Smooth muscle cell (in vitro differentiated cells): ENCODE data around the gene GPRC5C. TPM values are rescaled to one million over a fixed set of nuclear protein-coding genes. Genes with fewer than 3 reads are reported as not detected.

Source experiments
- DNase-seq: peaks from one replicate; lab custom pipeline; 2025; ENCODE audit not compliant: unreplicated experiment; lab: John Stamatoyannopoulos, UW
- H2AFZ ChIP-seq: fragments of 200-600 bp; sonication (generic); 2 replicates; pipeline ENCODE4 v1.6.0; 2016; ENCODE audit warnings: antibody characterized with exemption, low read depth, mild to moderate bottlenecking
- H3F3A ChIP-seq: fragments of 200-600 bp; sonication (generic); 2 replicates; pipeline ENCODE4 v1.6.0; 2017; ENCODE audit warnings: antibody characterized with exemption, low read depth
- H3K27ac ChIP-seq: fragments of 200-600 bp; sonication (generic); 2 replicates; pipeline ENCODE4 v1.5.1; 2016; ENCODE audit warnings: low read depth, mild to moderate bottlenecking
- H3K27me3 ChIP-seq: fragments of 200-600 bp; sonication (generic); 2 replicates; pipeline ENCODE4 v1.6.1; 2016; ENCODE audit warnings: low read depth, mild to moderate bottlenecking
- H3K36me3 ChIP-seq: fragments of 200-600 bp; sonication (generic); 2 replicates; pipeline ENCODE4 v1.5.1; 2016; ENCODE audit warnings: low read depth
- H3K4me1 ChIP-seq: fragments of 200-600 bp; sonication (generic); 2 replicates; pipeline ENCODE4 v1.5.1; 2016; ENCODE audit warnings: low read depth
- H3K4me2 ChIP-seq: fragments of 200-600 bp; sonication (generic); 2 replicates; pipeline ENCODE4 v1.6.0; 2016; ENCODE audit warnings: mild to moderate bottlenecking
- H3K4me3 ChIP-seq: fragments of 200-600 bp; sonication (generic); 2 replicates; pipeline ENCODE4 v1.5.1; 2016; ENCODE audit warnings: mild to moderate bottlenecking
- H3K79me2 ChIP-seq: fragments of 200-600 bp; sonication (generic); 2 replicates; pipeline ENCODE4 v1.6.0; 2016; ENCODE audit warnings: low read depth, mild to moderate bottlenecking
- H3K9ac ChIP-seq: fragments of 200-600 bp; sonication (generic); 2 replicates; pipeline ENCODE4 v1.6.0; 2016; ENCODE audit warnings: low read depth
- H3K9me3 ChIP-seq: fragments of 200-600 bp; sonication (generic); replicated peaks from 2 replicates; pipeline ENCODE4 v1.5.1; 2016; ENCODE audit warnings: low read depth
- H4K20me1 ChIP-seq: fragments of 200-600 bp; sonication (generic); 2 replicates; pipeline ENCODE4 v1.6.0; 2016; ENCODE audit warnings: low read depth
- WGBS: methylation state at CpG from one replicate; pipeline ENCODE4 v1.1.7; 2016; ENCODE audit warnings: low lambda C conversion rate; 5-methylcytosine and 5-hydroxymethylcytosine counted together
- polyA plus RNA-seq: library from polyadenylated mRNA; unstranded; fragments of >200 nt; fragmentation: Nextera tagmentation; extraction: Ambion mirVana; gene quantifications from 2 replicates; pipeline ENCODE4 v1.2.1, GENCODE V29; 2016
- total RNA-seq: library from RNA; depleted of rRNA; stranded (reverse); fragments of >200 nt; gene quantifications from 2 replicates; pipeline ENCODE4 v1.2.3, GENCODE V29; 2014
- TF ChIP-seq, protein P1 (sequence below): fragments of 200-600 bp; sonication (generic); IDR thresholded peaks from 2 replicates; pipeline ENCODE4 v1.5.1; 2017; ENCODE audit warnings: borderline replicate concordance, mild to moderate bottlenecking, antibody characterized with exemption; ENCODE audit not compliant: insufficient read depth, poor library complexity, severe bottlenecking

GPRC5C gene
- total and polyA plus RNA-seq, 2 experiments from 2014 or later: 64.5 to 96.9 TPM

DNA sequence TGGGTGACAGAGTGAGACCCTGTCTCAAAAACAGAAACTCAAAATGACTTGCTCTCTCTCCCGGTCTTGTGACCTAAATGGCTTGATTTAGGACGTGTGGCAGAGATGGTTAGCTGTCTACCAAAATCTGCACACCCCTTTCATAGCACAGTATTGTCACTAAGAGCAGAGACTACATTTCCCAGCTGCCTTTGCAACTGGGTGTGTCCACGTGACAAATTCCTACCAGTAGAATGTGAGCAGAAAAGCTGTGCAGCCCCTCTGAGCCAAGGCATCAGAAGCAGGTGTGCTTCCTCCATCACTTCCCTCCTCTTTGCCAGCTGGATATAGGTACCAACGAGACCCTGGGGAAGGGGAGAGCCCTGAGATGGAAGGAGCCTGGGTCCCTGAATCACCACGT is 39.0 kb upstream of the GPRC5C start:
- Histone ChIP-seq H3K4me3 (no peak overlapping the region), H3K79me2 (no peaks in the 10 kb centered on the region), H3K36me3 (no peaks in the 10 kb centered on the region), H3K9me3 (no peaks in the 10 kb centered on the region), H4K20me1 (no peaks in the 10 kb centered on the region), H3K4me1 (peaks cover 6% of the 10 kb centered on the region), H3K4me2 (no peak overlapping the region), H3F3A (peaks cover 4% of the 10 kb centered on the region), H2AFZ (no peak overlapping the region), H3K27me3 (no peaks in the 10 kb centered on the region), H3K27ac (no peak overlapping the region), H3K9ac (no peak overlapping the region)
- WGBS: 63% methylated on average over 5 of the region's 5 CpGs
- DNase-seq: no peak
- TF ChIP-seq, protein P1, sequence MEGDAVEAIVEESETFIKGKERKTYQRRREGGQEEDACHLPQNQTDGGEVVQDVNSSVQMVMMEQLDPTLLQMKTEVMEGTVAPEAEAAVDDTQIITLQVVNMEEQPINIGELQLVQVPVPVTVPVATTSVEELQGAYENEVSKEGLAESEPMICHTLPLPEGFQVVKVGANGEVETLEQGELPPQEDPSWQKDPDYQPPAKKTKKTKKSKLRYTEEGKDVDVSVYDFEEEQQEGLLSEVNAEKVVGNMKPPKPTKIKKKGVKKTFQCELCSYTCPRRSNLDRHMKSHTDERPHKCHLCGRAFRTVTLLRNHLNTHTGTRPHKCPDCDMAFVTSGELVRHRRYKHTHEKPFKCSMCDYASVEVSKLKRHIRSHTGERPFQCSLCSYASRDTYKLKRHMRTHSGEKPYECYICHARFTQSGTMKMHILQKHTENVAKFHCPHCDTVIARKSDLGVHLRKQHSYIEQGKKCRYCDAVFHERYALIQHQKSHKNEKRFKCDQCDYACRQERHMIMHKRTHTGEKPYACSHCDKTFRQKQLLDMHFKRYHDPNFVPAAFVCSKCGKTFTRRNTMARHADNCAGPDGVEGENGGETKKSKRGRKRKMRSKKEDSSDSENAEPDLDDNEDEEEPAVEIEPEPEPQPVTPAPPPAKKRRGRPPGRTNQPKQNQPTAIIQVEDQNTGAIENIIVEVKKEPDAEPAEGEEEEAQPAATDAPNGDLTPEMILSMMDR: no peak

GRCh38 chr17:74393346-74393942 is 38.4 kb upstream of the GPRC5C start:
- no peaks in the 10 kb centered on the region for H4K20me1 ChIP-seq
- H3K79me2 ChIP-seq: no peaks in the 10 kb centered on the region
- H2AFZ ChIP-seq: no peak overlapping the region
- 62% methylated on average over 6 of the region's 6 CpGs for WGBS
- DNase-seq: no peak
- H3K9me3 ChIP-seq: no peaks in the 10 kb centered on the region
- H3F3A ChIP-seq: peaks cover 4% of the 10 kb centered on the region
- H3K4me2 ChIP-seq: no peak overlapping the region
- H3K27ac ChIP-seq: no peak overlapping the region
- peaks cover 5% of the 10 kb centered on the region for H3K4me1 ChIP-seq
- TF ChIP-seq, protein P1: no peak
- no peaks in the 10 kb centered on the region for H3K36me3 ChIP-seq
- no peak overlapping the region for H3K9ac ChIP-seq
- H3K27me3 ChIP-seq: no peaks in the 10 kb centered on the region
- H3K4me3 ChIP-seq: no peak overlapping the region

DNA sequence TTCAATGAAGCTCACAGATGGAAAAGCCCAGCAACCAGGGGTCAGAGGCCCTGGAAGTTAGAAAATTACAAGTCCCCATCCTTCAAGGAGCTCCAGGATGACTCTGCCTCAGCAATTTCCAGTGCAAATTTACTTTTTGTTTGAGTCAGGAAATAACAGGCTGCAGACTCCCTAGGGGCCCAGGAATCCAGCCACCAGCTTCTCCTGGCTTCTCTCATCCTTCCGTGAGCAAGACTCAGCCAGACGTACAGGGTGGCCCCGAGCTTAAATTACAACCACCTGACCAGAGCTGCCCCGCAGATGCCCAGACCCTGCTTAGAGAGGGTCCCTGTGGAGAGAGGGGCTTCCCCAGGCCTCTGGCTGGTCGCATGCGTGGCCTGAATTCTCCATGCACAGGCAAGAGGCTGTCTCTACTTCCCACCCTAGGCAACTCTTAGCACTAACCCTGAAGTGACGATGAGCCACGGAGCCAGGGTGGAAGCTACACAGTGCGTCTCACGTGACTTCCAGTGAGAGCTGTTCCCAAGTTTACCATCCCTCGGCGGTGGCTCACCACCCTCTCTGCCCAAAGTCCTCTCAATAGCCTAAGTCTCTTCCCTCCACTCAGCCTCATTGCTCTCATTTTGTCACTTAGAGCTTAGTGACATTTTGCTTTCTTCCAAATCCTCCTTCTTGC is 37.5 kb upstream of the GPRC5C start:
- no peak overlapping the region for H2AFZ ChIP-seq
- no peak overlapping the region for H3K4me2 ChIP-seq
- H3F3A ChIP-seq: peaks cover 4% of the 10 kb centered on the region
- H3K27me3 ChIP-seq: no peaks in the 10 kb centered on the region
- H3K27ac ChIP-seq: no peak overlapping the region
- H4K20me1 ChIP-seq: no peaks in the 10 kb centered on the region
- no peaks in the 10 kb centered on the region for H3K36me3 ChIP-seq
- 76% methylated on average over 12 of the region's 12 CpGs for WGBS
- TF ChIP-seq, protein P1: no peak
- no peak overlapping the region for H3K9ac ChIP-seq
- no peaks in the 10 kb centered on the region for H3K79me2 ChIP-seq
- DNase-seq: no peak
- H3K9me3 ChIP-seq: no peaks in the 10 kb centered on the region
- H3K4me1 ChIP-seq: peaks cover 5% of the 10 kb centered on the region
- H3K4me3 ChIP-seq: no peak overlapping the region

DNA sequence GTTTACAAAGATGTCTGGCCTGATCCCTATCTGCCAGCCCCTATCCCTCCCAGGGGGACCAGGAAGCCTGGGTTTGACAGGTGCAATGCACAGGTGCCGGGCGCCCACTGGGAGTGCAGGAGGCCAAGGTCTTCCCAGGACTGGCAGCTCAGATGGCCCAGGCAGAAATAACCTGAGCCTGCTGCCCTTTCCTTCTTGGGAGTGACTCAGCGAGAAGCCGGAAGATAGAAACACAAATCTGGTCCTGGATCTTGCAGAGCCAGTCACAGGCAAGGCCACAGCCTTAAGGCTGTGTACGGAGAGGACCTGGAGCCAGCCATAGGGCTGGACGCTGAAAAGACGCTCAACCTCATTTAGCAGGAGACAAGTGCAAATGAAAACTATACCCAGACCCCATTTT is 36.9 kb upstream of the GPRC5C start:
- no peak overlapping the region for H3K27ac ChIP-seq
- H3F3A ChIP-seq: peaks cover 4% of the 10 kb centered on the region
- H3K4me3 ChIP-seq: no peak overlapping the region
- no peaks in the 10 kb centered on the region for H3K9me3 ChIP-seq
- DNase-seq: no peak
- 59% methylated on average over 7 of the region's 7 CpGs for WGBS
- H3K27me3 ChIP-seq: no peaks in the 10 kb centered on the region
- H3K4me2 ChIP-seq: no peak overlapping the region
- H3K4me1 ChIP-seq: peaks cover 5% of the 10 kb centered on the region
- H3K9ac ChIP-seq: no peak overlapping the region
- no peaks in the 10 kb centered on the region for H3K79me2 ChIP-seq
- TF ChIP-seq, protein P1: no peak
- no peaks in the 10 kb centered on the region for H3K36me3 ChIP-seq
- no peaks in the 10 kb centered on the region for H4K20me1 ChIP-seq
- H2AFZ ChIP-seq: no peak overlapping the region
